ENCODE results near the gene LARGE2.
"Not testable (repeated sequence)": the region's sequence is repeated elsewhere in the genome, so short reads cannot be mapped to it uniquely, and the experiment has no call there.

The LARGE2 gene

GRCh38 chr11:45904309-45904915 is 18.0 kb upstream of the LARGE2 start:
- Mint-ChIP-seq H3K27me3 (peaks cover 4% of the 10 kb centered on the region), H3K9me3 (no peaks in the 10 kb centered on the region), H3K4me3 (no peak overlapping the region), H3K36me3 (no peaks in the 10 kb centered on the region), H3K27ac (no peak overlapping the region), H3K4me1 (peaks cover 11% of the 10 kb centered on the region)

- Mint-ChIP-seq H3K9me3 (no peaks in the 10 kb centered on the region), H3K4me3 (no peak overlapping the region), H3K4me1 (peaks cover 11% of the 10 kb centered on the region)
These were observed 17.4 kb upstream of the LARGE2 start for GRCh38 chr11:45905095-45905494.

GRCh38 chr11:45905576-45905975 is 16.9 kb upstream of the LARGE2 start:
- not testable (repeated sequence) for H3K9me3 Mint-ChIP-seq, H3K27ac Mint-ChIP-seq, H3K27me3 Mint-ChIP-seq, H3K36me3 Mint-ChIP-seq, H3K4me3 Mint-ChIP-seq
- H3K4me1 Mint-ChIP-seq, result peaks cover 11% of the 10 kb centered on the region

More at GRCh38 chr11:45905095-45905494, 17.4 kb upstream of the LARGE2 start:
- peaks cover 4% of the 10 kb centered on the region for H3K27me3 Mint-ChIP-seq
- H3K36me3 Mint-ChIP-seq, result no peaks in the 10 kb centered on the region
- H3K27ac Mint-ChIP-seq, result no peak overlapping the region

- Mint-ChIP-seq H3K36me3 (no peaks in the 10 kb centered on the region), H3K9me3 (no peaks in the 10 kb centered on the region), H3K4me3 (no peak overlapping the region), H3K27me3 (no peaks in the 10 kb centered on the region), H3K4me1 (peaks cover 11% of the 10 kb centered on the region), H3K27ac (no peak overlapping the region)
These were observed 16.3 kb upstream of the LARGE2 start for GRCh38 chr11:45906096-45906682.

GRCh38 chr11:45906965-45907611 is 15.4 kb upstream of the LARGE2 start, which contains the start of gene FREY1:
FREY1 (minus strand) TSS chr11:45907271; CDS start chr11:45907245, 26 bp downstream.
- Mint-ChIP-seq H3K27ac (no peak within 1 kb of the TSS), H3K36me3 (no peaks in the 10 kb centered on the region), H3K4me3 (no peak within 1 kb of the TSS), H3K4me1 (peaks cover 11% of the 10 kb centered on the region), H3K27me3 (no peaks in the 10 kb centered on the region), H3K9me3 (no peaks in the 10 kb centered on the region)

GRCh38 chr11:45907911-45908370 is 14.5 kb upstream of the LARGE2 start:
- Mint-ChIP-seq H3K36me3 (no peaks in the 10 kb centered on the region), H3K4me1 (peaks cover 11% of the 10 kb centered on the region), H3K4me3 (no peak overlapping the region), H3K9me3 (no peaks in the 10 kb centered on the region), H3K27ac (no peak overlapping the region), H3K27me3 (no peaks in the 10 kb centered on the region)

- no peaks in the 10 kb centered on the region for H3K9me3 Mint-ChIP-seq
- no peaks in the 10 kb centered on the region for H3K27me3 Mint-ChIP-seq
- H3K4me1 Mint-ChIP-seq, result peaks cover 11% of the 10 kb centered on the region
- no peaks in the 10 kb centered on the region for H3K36me3 Mint-ChIP-seq
- no peak overlapping the region for H3K4me3 Mint-ChIP-seq
- H3K27ac Mint-ChIP-seq, result no peak overlapping the region
These were observed 12.6 kb upstream of the LARGE2 start for GRCh38 chr11:45909594-45910475.

- H3K9me3 Mint-ChIP-seq, result no peaks in the 10 kb centered on the region
- H3K27ac Mint-ChIP-seq, result no peak overlapping the region
- no peaks in the 10 kb centered on the region for H3K27me3 Mint-ChIP-seq
- H3K4me1 Mint-ChIP-seq, result peaks cover 12% of the 10 kb centered on the region
- no peak overlapping the region for H3K4me3 Mint-ChIP-seq
- H3K36me3 Mint-ChIP-seq, result no peaks in the 10 kb centered on the region
These were observed 11.8 kb upstream of the LARGE2 start for GRCh38 chr11:45910623-45911022.

GRCh38 chr11:45913514-45913913 is 8.9 kb upstream of the LARGE2 start:
- Mint-ChIP-seq H3K27me3 (no peaks in the 10 kb centered on the region), H3K4me3 (no peak overlapping the region), H3K4me1 (peaks cover 27% of the 10 kb centered on the region), H3K36me3 (peaks cover 1% of the 10 kb centered on the region), H3K27ac (no peak overlapping the region), H3K9me3 (no peaks in the 10 kb centered on the region)

- H3K36me3 Mint-ChIP-seq, result peaks cover 1% of the 10 kb centered on the region
- H3K27me3 Mint-ChIP-seq, result no peaks in the 10 kb centered on the region
- no peak overlapping the region for H3K27ac Mint-ChIP-seq
- no peaks in the 10 kb centered on the region for H3K9me3 Mint-ChIP-seq
- peaks cover 32% of the 10 kb centered on the region for H3K4me1 Mint-ChIP-seq
- H3K4me3 Mint-ChIP-seq, result no peak overlapping the region
These were observed 8.4 kb upstream of the LARGE2 start for GRCh38 chr11:45913942-45914635.

- Mint-ChIP-seq H3K27ac (no peak overlapping the region), H3K36me3 (peaks cover 1% of the 10 kb centered on the region), H3K4me3 (peak overlapping the region; percentile 11), H3K4me1 (peaks cover 44% of the 10 kb centered on the region), H3K27me3 (no peaks in the 10 kb centered on the region), H3K9me3 (no peaks in the 10 kb centered on the region)
These were observed 7.0 kb upstream of the LARGE2 start for GRCh38 chr11:45915446-45915845.

GRCh38 chr11:45917286-45917622 is 5.2 kb upstream of the LARGE2 start:
- Mint-ChIP-seq H3K27ac (peak overlapping the region; percentile 99), H3K27me3 (peaks cover 3% of the 10 kb centered on the region), H3K4me3 (peak overlapping the region; percentile 98), H3K4me1 (peaks cover 49% of the 10 kb centered on the region), H3K9me3 (no peaks in the 10 kb centered on the region), H3K36me3 (peaks cover 1% of the 10 kb centered on the region)

- Mint-ChIP-seq H3K27me3 (peaks cover 3% of the 10 kb centered on the region), H3K9me3 (no peaks in the 10 kb centered on the region), H3K4me3 (peak within 1 kb of the TSS; percentile 98), H3K4me1 (peaks cover 49% of the 10 kb centered on the region), H3K27ac (peak within 1 kb of the TSS; percentile 99), H3K36me3 (peaks cover 1% of the 10 kb centered on the region)
These were observed 4.7 kb upstream of the LARGE2 start, which contains the start of gene PEX16 for GRCh38 chr11:45917623-45918330. PEX16 (minus strand) TSS chr11:45917877; CDS start chr11:45917811, 66 bp downstream.

GRCh38 chr11:45918331-45918941 is 4.0 kb upstream of the LARGE2 start:
- Mint-ChIP-seq H3K4me3 (peak overlapping the region; percentile 98), H3K4me1 (peaks cover 53% of the 10 kb centered on the region)

More at GRCh38 chr11:45918331-45918941, 4.0 kb upstream of the LARGE2 start:
- Mint-ChIP-seq H3K27ac (peak overlapping the region; percentile 99), H3K9me3 (no peaks in the 10 kb centered on the region), H3K27me3 (peaks cover 5% of the 10 kb centered on the region), H3K36me3 (peaks cover 1% of the 10 kb centered on the region)
